LNCaP clone FGC (cell line): ENCODE results near the gene ZMIZ1.

Experiments used
- DNase-seq: peaks from one replicate; pipeline ENCODE4 v3.0.0-alpha.2; 2011; ENCODE audit warnings: low read depth
- H3K4me3 ChIP-seq: 2 replicates; pipeline ENCODE4 v1.5.1; 2011; ENCODE audit warnings: mild to moderate bottlenecking, low read depth, low read length, control low read depth
- TF ChIP-seq, protein P1 (sequence below): IDR thresholded peaks from 2 replicates; pipeline ENCODE4 v1.5.1; 2012; ENCODE audit warnings: mild to moderate bottlenecking; ENCODE audit not compliant: control insufficient read depth, insufficient read depth; ENCODE audit errors: extremely low read depth

Gene ZMIZ1

DNA sequence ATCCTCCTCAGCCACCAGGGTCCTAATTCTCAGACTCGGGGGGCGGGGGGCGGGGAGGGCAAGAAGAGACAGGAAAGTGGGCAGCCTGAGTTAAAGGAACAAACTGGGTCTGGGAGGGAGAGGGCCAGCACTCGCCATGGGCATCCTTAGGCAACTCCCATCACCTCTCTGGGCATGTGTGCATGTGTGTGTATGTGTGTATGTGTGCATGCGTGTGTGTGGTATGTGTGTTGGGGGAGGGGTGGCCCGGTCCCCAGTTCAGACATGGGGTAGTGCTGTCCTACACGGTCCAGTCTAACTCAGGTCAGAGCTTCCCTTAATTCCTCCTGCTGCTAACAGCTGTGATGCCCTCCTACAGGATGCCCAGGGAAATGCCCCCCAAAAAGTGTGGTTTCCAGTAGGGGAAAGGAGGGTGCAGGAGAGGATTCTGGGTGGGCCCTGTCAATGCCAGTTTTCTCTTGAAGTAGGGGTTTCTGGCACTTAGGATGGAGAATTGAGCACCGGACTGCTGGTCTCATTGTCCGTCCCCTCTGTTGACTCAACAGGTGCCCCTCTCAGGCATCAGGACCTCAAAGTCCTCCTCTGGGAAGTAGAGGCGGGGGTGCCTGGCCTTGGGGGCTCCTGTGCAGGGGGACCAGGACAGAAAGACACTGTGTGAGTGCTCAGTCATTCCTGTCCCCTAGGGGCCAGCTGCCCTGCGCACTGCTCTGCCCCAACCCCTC, 15.1 kb upstream of the ZMIZ1 start:
- H3K4me3 ChIP-seq: no peak overlapping the region
- TF ChIP-seq, protein P1, sequence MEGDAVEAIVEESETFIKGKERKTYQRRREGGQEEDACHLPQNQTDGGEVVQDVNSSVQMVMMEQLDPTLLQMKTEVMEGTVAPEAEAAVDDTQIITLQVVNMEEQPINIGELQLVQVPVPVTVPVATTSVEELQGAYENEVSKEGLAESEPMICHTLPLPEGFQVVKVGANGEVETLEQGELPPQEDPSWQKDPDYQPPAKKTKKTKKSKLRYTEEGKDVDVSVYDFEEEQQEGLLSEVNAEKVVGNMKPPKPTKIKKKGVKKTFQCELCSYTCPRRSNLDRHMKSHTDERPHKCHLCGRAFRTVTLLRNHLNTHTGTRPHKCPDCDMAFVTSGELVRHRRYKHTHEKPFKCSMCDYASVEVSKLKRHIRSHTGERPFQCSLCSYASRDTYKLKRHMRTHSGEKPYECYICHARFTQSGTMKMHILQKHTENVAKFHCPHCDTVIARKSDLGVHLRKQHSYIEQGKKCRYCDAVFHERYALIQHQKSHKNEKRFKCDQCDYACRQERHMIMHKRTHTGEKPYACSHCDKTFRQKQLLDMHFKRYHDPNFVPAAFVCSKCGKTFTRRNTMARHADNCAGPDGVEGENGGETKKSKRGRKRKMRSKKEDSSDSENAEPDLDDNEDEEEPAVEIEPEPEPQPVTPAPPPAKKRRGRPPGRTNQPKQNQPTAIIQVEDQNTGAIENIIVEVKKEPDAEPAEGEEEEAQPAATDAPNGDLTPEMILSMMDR: no peak
- no peak for DNase-seq

DNA sequence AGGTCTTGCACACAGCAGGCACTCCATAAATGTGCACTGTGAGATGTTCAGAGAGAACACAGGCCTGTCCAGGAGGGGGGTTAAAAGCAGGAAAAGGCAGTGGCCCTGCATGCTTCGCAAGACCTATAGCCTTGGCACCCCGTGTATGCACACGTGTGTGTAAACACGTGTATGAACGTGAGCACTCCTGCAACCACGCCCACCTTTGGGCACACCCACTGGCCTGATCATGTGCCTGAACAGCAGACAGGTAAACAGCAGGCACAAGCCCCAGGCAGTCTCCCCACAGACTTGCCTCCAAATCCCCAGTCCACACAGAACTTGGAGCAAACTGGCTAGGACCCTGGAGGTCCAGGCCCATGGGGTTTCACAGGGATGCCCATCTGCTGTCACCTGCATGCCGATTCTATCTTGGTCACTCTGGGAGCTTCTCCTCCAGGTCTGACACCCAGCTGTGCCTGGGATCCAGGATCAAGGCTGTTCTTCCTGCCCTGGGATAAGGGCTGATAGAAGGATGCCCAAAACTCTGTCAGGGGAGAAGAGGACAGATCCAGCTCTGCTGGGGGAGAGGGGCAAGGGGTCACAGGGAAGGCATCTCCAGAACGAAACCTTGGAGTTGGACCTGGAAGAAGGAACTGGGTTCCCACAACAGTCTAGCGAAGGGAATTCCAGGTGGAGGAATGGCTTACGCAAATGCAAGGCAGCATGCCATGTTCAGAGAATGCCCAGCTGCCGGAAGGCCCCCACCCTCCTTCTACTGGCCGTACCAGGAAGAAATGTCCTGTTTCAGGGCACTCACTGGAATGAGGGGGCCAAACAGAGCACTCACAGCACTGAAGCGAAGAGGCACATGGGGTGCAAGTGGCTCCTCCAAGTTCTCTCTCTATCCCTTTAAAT, 14.3 kb upstream of the ZMIZ1 start:
- TF ChIP-seq, protein P1: no peak
- no peak overlapping the region for H3K4me3 ChIP-seq
- no peak for DNase-seq

DNA sequence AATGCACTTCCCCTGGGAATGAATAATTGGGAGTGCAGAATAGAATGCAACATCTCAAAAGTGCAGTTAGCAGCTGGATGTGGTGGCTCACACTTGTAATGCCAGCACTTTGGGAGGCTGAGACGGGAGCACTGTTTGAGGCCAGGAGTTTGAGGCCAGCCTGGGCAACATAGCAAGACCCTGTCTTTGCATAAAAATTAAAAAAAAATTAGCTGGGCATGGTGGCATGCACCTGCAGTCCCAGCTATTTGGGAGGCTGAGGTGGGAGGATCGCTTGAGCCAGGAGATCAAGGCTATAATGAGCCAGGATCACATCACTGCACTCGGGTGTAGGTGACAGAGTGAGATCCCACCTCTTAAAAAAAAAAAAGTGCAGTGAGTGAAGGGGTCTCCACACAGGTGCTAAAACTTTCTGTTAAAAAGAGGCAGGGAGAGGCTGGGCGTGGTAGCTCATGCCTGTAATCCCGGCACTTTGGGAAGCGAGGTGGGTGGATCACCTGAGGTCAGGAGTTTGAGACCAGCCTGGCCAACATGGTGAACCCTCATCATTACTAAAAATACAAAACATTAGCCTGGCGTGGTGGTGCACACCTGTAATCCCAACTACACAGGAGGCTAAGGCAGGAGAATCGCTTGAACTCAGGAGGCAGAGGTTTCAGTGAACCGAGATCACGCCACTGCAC, 13.5 kb upstream of the ZMIZ1 start:
- DNase-seq: no peak
- no peak overlapping the region for H3K4me3 ChIP-seq
- TF ChIP-seq, protein P1: no peak

DNA sequence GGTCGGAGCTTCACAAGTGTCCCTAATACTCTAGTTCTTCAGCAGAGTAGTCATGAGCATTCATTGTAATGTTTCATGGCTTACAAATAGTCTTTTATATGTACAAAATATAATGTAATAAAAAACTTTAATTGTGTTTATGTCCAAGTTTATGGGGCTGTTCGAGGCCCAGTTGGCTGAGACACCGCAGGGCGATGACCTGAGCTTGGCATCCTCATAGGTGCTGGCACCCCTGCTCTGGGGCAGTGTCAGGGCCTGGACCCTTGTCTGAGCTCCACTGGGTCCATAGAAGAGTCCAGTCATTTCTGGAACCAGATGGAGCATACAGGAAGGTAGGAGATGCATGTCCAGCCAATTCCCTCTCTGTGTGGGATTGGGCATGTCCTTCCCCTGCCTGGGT, 12.9 kb upstream of the ZMIZ1 start:
- no peak overlapping the region for H3K4me3 ChIP-seq
- no peak for DNase-seq
- TF ChIP-seq, protein P1: no peak

DNA sequence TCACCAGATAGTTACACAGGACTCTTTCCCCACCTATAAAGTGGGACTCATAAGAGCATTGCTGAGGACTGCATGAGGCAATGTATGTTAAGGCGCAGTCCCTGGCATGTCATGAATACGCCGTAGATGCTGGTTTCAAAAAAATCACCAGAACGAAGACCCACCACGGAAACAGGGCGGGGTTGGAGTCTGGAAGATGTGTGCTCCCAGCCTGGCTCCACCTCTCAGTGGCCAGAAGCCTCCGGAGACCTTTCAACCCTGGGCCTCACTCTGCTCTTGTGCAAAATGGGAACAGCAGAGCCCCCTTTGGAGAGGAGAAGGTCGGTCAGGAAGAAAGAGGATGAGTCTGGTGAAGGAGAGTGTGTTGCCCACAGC, 12.4 kb upstream of the ZMIZ1 start:
- TF ChIP-seq, protein P1: no peak
- no peak overlapping the region for H3K4me3 ChIP-seq
- no peak for DNase-seq

DNA sequence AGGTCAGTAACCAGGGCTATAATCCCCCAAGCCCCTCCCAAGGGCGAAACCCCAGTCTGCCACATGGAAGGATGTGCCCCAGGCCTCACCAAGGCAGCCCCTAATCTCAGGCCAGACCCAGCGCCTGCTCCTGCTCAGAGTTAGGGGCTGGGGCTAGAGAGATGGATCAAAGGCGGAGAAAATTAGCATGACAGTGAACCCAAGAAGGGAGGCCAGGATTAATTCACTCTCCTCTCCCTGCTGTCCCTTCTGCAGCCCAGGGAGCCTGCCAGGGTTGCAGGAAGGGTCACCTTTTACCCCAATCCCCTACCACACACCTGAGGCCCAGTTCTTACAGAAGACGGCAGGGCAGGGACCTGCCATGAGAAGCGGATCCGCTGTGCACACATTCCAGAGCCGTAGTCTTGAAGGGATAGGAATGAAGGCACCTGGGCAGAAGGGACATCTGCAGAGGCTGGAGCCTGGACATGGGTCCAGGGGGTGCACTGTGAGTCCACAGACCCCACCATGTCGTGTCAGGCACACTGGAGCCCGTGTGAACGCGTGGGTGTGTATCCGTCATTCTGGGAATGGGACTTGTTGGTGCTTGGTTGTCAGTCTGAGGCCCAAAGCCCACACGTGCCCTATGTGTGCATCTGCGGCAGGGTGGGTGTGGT, 11.9 kb upstream of the ZMIZ1 start:
- TF ChIP-seq, protein P1: no peak
- DNase-seq: no peak
- H3K4me3 ChIP-seq: no peak overlapping the region
